Lower leg skin (tissue), 3 donors: ENCODE data around the gene RARB.

Experiments used
- CTCF ChIP-seq, 3 donors: fragments of 450-650 bp; IDR thresholded peaks; one replicate each; pipeline ENCODE4 v1.5.1; 2016; ENCODE audit warnings: antibody characterized with exemption in 3 of 3, mild to moderate bottlenecking in 3 of 3, moderate library complexity in 2 of 3
- POLR2A ChIP-seq, 2 donors: fragments of 450-650 bp; IDR thresholded peaks; one replicate each; pipeline ENCODE4 v1.6.1; 2016 to 2017; ENCODE audit warnings: antibody characterized with exemption in 2 of 2, mild to moderate bottlenecking in 1 of 2, moderate library complexity in 1 of 2

- TF ChIP-seq CTCF (IDR thresholded peaks at IDR 0.05) (no peak), POLR2A (IDR thresholded peaks at IDR 0.05) (no peak)
Measured at GRCh38 chr3:25468866-25469319, 40.8 kb downstream of the RARB start.
